NCI-H345 treated with DMSO at 0.1 percent for 48 hours (cell line): ENCODE measurements around the gene A1CF.
"Not testable (repeated sequence)": the region's sequence is repeated elsewhere in the genome, so short reads cannot be mapped to it uniquely, and the experiment has no call there.

Experiments used
- DNase-seq: peaks from one replicate; lab custom pipeline; 2025; ENCODE audit not compliant: unreplicated experiment; lab: John Stamatoyannopoulos, UW

Gene A1CF

DNA sequence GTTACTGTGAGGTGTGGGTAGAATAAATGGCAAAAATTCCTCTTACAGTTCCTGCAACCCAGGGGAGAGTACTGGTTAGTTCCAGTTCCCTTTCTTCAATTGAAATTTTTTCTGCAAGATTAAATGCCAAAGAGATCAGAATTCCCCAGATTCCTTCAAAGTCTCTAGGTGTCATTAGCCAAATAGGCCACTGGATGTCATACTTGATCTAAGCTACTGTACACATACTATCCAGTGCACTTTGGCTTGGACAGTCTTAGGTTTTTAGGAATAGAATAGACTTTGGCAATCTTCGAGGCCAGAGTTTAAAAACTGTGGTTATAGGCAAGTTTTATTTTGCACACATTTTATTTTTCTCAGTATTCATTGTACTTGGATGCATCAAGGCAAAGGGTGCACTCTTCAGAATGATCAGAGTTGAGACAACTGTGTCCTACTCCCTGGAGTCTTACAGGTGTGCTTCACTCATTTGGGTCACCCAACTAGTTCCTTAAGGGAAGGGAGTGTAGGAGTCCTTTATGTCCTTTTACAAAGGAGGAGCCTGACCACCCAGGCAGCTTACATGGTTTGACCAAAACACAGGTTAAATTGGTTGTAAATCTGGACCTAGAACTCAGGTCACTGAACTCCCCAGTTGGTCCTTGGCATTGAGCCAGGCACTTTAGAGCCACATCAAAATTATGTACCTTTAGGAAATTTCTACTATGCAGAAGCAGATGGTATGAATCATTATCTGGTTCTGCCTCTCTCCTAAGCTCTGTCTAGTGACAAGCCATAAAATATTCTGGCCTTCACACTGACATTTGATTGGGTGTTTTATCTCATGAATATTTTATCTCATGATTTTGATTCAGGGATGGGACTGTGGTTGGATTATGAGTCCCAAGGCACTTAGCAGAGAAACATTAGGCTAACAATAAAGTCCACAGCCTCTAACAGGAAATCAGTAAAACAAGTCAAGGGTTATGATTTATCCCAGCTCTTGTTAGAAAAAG lies 96.2 kb downstream of the A1CF start:
- no peak for DNase-seq

DNA sequence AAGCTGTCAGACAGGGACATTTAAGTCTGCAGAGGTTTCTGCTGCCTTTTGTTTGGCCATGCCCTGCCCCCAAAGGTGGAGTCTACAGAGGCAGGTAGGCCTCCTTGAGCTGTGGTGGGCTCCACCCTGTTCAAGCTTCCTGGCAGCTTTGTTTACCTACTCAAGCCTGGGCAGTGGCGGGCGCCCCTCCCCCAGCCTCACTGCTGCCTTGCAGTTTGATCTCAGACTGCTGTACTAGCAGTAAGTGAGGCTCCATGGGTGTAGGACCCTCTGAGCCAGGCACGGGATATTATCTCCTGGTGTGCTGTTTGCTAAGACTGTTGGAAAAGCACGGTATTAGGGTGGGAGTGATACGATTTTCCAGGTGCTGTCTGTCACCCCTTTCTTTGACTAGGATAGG lies 97.5 kb downstream of the A1CF start:
- DNase-seq: not testable (repeated sequence)

DNA sequence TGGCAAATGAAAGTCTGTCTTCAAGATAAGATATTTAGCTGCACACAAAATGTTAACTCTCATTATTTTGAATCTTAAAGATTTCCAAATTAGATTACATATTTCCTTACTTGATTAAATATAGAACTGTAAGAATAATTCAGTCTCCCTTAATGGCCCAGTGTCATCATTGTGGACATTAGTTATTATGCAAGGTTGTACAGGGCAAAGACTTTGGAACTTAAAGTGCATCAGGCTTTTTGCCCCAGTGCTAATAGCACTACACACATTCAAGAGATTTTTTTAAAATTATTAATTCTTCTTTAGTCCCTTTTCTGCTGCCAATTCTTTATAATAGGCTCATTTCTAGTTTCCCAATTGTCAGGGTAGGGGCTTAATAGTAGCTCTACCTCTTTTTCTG lies 103.4 kb downstream of the A1CF start:
- not testable (repeated sequence) for DNase-seq

DNA sequence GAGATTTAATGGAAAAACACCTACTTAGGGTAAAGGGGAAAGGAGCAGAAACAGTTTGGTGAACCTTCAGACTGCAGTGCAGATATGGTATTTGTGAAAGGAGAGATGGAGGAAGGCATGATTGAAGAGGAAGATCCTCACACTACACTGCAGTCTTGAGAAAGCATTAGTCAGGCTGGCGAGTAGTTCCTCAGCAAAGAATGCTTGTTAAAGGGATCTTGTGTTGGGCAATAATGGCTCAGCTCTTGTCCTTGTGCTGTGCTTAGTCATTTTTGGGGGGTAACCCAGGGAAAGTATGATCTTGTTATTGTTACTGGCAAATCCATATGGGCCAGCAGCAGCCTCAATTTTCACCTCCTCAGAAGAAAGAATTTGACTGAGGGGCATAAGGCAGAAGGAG lies 105.4 kb downstream of the A1CF start:
- not testable (repeated sequence) for DNase-seq

DNA sequence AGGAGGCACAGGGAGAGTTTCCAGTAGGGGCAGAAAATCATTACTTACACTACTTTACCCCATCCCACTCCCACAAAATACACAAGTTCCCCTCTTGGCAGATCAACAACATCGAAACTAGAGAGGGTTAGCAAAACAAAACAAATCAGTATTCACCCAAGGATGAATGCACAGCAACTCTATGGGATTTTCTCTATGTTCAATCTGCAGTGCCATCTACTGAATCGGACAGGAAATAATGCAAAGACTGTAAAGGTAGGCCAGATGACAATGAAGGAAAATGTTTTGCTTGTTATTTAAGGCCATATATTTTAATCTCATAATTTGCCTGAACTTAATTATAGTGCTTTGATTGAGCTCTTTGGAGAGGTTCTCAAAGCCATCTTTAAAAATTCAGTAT lies 110.6 kb downstream of the A1CF start:
- DNase-seq: not testable (repeated sequence)

DNA sequence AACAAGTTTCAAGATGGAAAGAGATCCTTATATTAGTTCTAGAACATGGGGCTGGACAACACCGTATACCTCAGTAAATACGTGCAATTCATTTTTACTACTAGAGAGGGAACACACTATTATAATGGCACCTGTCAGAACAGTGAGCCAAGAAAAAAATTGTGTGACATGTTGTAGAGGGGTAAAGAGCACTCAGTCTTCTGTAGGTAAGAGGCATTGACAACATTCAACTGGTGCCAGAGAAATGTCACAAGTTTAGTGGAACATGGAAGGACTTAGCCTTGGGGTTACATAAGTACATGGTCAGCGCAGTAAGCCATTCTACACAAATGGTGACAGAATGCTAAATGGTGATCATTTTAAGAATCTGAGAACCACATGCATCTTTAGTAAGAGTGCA lies 113.4 kb downstream of the A1CF start:
- not testable (repeated sequence) for DNase-seq

DNA sequence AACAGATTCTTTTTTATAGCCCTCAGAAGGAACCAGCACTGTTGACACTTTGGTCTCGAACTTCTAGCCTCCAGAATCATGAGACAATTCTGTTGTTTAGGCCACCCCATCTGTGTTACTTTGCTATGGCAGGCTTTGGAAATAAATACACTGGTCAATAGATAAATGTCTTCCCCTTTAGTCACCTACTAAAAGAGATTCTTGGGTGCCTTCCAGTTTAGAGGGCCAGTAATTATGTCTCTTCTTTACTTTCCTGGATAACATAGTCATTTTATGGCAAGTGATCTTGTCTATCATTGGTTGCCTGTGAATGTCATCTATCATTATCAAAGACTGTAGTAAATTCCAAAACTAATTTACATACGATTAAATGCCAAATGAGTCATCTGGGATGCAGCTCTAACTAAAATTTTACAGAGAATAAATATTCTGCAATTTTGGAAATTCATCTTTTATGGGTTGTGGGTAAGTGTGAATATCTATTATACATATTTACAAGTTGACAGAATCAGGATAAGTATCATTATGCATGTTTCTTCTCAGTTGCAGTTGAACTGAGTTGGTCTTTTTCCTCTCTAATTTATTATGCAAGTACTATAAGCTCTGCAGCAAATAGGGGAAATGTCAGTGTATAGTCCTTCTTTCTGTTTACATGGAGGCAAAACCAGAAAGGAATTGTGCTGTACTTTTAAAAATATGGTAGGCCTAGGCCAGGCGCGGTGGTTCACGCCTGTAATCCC lies 118.5 kb downstream of the A1CF start:
- not testable (repeated sequence) for DNase-seq
